ENCODE measurements around the gene SLC24A4. TPM values are rescaled to one million over a fixed set of nuclear protein-coding genes. Genes with fewer than 3 reads are reported as not detected.

Gene SLC24A4
- total and polyA plus RNA-seq, 4 donors: 0.47 to 2.4 (median 1.0) TPM

DNA sequence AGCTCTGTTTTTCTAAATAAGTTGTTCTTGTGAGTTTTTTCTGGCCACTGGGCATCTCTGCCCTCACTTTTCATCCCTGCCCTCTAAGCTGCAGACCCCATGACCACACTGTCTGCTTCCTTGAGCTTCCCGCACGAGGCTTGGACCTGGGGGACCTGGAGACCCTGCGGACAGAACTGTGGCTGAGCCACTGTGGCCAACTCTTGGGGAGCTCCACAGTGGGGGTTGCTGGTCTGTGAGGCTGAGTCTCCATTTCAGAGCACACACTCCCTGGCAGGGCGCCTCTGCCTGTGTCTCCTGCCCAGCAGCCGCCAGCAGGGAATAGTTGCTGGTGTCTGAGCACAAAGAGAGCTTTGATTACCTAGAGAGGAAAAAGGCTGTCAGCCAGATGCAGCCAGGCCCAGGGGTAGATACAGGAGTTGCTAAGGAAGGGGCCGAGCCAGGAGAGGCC is 177.6 kb downstream of the SLC24A4 start:
- H3K9ac ChIP-seq (ENCODE audit: insufficient read depth in 1 of 2, low read length in 2 of 2): no peak overlapping the region
- H3K36me3 ChIP-seq (ENCODE audit: control insufficient read depth in 4 of 4, insufficient read depth in 4 of 4, low read length in 4 of 4): no peaks in the 10 kb centered on the region
- no peak for ATAC-seq (ENCODE audit: insufficient read depth, low FRiP score)
- peaks cover 0 to 7% (median 0%) of the 10 kb centered on the region in 5 donors for H3K4me1 ChIP-seq (ENCODE audit: control insufficient read depth in 5 of 5, insufficient read depth in 5 of 5, low read length in 5 of 5)
- WGBS, 2 donors: 93 to 98% methylated on average over 6 of the region's 6 CpGs
- H3K4me3 ChIP-seq: no peak overlapping the region
- H3K27me3 ChIP-seq (ENCODE audit: control insufficient read depth in 3 of 3, insufficient read depth in 3 of 3, low read length in 2 of 3): no peaks in the 10 kb centered on the region
- TF ChIP-seq, protein P1, sequence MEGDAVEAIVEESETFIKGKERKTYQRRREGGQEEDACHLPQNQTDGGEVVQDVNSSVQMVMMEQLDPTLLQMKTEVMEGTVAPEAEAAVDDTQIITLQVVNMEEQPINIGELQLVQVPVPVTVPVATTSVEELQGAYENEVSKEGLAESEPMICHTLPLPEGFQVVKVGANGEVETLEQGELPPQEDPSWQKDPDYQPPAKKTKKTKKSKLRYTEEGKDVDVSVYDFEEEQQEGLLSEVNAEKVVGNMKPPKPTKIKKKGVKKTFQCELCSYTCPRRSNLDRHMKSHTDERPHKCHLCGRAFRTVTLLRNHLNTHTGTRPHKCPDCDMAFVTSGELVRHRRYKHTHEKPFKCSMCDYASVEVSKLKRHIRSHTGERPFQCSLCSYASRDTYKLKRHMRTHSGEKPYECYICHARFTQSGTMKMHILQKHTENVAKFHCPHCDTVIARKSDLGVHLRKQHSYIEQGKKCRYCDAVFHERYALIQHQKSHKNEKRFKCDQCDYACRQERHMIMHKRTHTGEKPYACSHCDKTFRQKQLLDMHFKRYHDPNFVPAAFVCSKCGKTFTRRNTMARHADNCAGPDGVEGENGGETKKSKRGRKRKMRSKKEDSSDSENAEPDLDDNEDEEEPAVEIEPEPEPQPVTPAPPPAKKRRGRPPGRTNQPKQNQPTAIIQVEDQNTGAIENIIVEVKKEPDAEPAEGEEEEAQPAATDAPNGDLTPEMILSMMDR (IDR thresholded peaks at IDR 0.05; ENCODE audit: control extremely low read depth, extremely low read depth): no peak
- no peak for DNase-seq
- no peak overlapping the region for H3K27ac ChIP-seq (ENCODE audit: low read depth in 1 of 2, low read length in 1 of 2)
- H3K9me3 ChIP-seq (ENCODE audit: control insufficient read depth in 4 of 4, insufficient read depth in 3 of 4, low read length in 3 of 4): no peaks in the 10 kb centered on the region

DNA sequence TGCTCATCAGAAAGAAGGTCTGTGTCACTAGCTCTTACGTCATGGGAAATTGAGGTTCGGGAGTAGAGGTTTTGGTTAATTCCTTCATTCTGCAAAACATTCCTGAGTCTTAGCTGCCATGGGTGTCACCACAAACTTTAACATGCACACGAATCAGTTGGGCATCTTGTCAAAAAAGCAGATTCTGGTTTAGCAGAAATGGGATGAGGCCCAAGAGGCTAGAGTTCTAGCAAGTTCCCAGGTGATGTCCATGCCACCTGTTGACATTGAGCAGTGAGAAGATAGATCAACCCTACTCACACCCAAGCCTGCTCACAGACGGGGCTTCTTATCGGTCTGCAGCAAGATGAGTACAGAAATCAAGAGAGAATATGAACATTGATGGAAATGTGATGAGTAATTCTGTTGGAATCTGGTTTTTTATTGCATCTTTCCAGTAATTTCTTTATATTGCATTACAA is 179.0 kb downstream of the SLC24A4 start:
- TF ChIP-seq, protein P1 (IDR thresholded peaks at IDR 0.05; ENCODE audit: control extremely low read depth, extremely low read depth): no peak
- Histone ChIP-seq H3K4me1 (ENCODE audit: control insufficient read depth in 5 of 5, insufficient read depth in 5 of 5, low read length in 5 of 5) (peaks cover 0 to 7% (median 0%) of the 10 kb centered on the region in 5 donors), H3K9ac (ENCODE audit: insufficient read depth in 1 of 2, low read length in 2 of 2) (no peak overlapping the region), H3K27ac (ENCODE audit: low read depth in 1 of 2, low read length in 1 of 2) (no peak overlapping the region), H3K36me3 (ENCODE audit: control insufficient read depth in 4 of 4, insufficient read depth in 4 of 4, low read length in 4 of 4) (no peaks in the 10 kb centered on the region), H3K27me3 (ENCODE audit: control insufficient read depth in 3 of 3, insufficient read depth in 3 of 3, low read length in 2 of 3) (no peaks in the 10 kb centered on the region), H3K9me3 (ENCODE audit: control insufficient read depth in 4 of 4, insufficient read depth in 3 of 4, low read length in 3 of 4) (no peaks in the 10 kb centered on the region), H3K4me3 (no peak overlapping the region)
- WGBS, 2 donors: 71 to 80% methylated on average over 5 of the region's 5 CpGs
- DNase-seq: no peak
- no peak for ATAC-seq (ENCODE audit: insufficient read depth, low FRiP score)

DNA sequence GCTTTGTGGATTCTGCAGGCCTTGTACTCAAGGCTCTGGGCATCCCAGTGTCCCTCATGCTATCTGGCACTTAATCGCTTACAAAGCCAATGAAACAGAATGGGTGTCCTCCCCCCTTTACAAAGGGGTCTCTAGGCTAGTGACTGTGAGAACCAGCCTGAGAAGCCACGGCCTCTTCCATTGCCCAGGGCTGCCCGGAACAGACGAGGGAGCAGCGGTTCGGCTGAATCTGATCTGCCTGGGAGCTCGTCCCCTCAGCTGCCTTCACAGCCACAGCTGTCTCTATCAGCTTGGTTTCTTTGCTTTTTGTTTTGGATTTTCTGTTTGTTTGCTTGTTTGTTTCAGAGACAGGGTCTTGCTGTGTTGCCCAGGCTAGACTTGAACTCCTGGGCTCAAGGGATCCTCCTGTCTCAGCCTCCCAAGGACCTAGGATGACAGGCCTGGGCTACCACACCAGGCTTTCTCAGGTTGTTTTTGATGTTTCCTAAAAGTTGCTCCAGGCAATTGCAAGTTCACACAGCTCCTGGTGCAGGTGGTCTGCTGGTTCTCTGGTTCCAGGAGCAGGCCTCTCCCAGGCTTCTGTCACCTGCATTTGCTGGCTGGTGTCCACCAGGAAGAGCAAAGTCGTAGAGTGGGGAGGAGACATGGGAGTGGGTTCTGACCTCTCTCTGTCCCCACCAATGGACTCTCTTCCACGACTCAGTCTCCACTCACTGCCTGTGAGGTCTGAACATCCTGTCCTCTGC is 179.7 kb downstream of the SLC24A4 start:
- 91 to 92% methylated on average over 9 of the region's 9 CpGs for WGBS, 2 donors
- DNase-seq: no peak
- Histone ChIP-seq H3K9me3 (ENCODE audit: control insufficient read depth in 4 of 4, insufficient read depth in 3 of 4, low read length in 3 of 4) (no peaks in the 10 kb centered on the region), H3K27ac (ENCODE audit: low read depth in 1 of 2, low read length in 1 of 2) (no peak overlapping the region), H3K36me3 (ENCODE audit: control insufficient read depth in 4 of 4, insufficient read depth in 4 of 4, low read length in 4 of 4) (no peaks in the 10 kb centered on the region), H3K27me3 (ENCODE audit: control insufficient read depth in 3 of 3, insufficient read depth in 3 of 3, low read length in 2 of 3) (peaks cover 0 to 2% (median 0%) of the 10 kb centered on the region in 3 donors), H3K4me1 (ENCODE audit: control insufficient read depth in 5 of 5, insufficient read depth in 5 of 5, low read length in 5 of 5) (peaks cover 0 to 7% (median 0%) of the 10 kb centered on the region in 5 donors), H3K4me3 (no peak overlapping the region), H3K9ac (ENCODE audit: insufficient read depth in 1 of 2, low read length in 2 of 2) (no peak overlapping the region)
- TF ChIP-seq, protein P1 (IDR thresholded peaks at IDR 0.05; ENCODE audit: control extremely low read depth, extremely low read depth): no peak
- ATAC-seq (ENCODE audit: insufficient read depth, low FRiP score): no peak

Data from lung (tissue), 12 donors.